Aorta (tissue), 5 donors: ENCODE data around the gene HCFC1. TPM values are rescaled to one million over a fixed set of nuclear protein-coding genes. Genes with fewer than 3 reads are reported as not detected.

Source experiments
- ATAC-seq: fragments of 200-7000 bp; cut with Tn5 transposase; one replicate; pipeline ENCODE4 v1.9.1; 2022; ENCODE audit warnings: moderate library complexity; ENCODE audit not compliant: low FRiP score
- DNase-seq, 2 donors: peaks; one replicate each; pipeline ENCODE4 v3.0.0-alpha.2; 2020
- H3K27ac ChIP-seq, 2 donors: one replicate each; pipeline ENCODE4 v1.5.1; 2013; ENCODE audit warnings: low read length in 2 of 2, mild to moderate bottlenecking in 2 of 2, moderate library complexity in 2 of 2, control low read depth in 1 of 2, inconsistent platforms in 1 of 2, low read depth in 1 of 2
- H3K27me3 ChIP-seq, 2 donors: one replicate each; pipeline ENCODE4 v1.6.1; 2013; ENCODE audit warnings: control low read depth in 1 of 2, low read length in 1 of 2, mild to moderate bottlenecking in 1 of 2, moderate library complexity in 1 of 2; ENCODE audit not compliant: insufficient read depth in 2 of 2, control insufficient read depth in 1 of 2
- H3K36me3 ChIP-seq, 2 donors: one replicate each; pipeline ENCODE4 v1.6.1; 2013; ENCODE audit warnings: control low read depth in 1 of 2, low read length in 1 of 2, mild to moderate bottlenecking in 1 of 2; ENCODE audit not compliant: insufficient read depth in 2 of 2, control insufficient read depth in 1 of 2
- H3K4me1 ChIP-seq, 2 donors: one replicate each; pipeline ENCODE4 v1.6.1; 2013; ENCODE audit warnings: low read length in 2 of 2, control low read depth in 1 of 2, mild to moderate bottlenecking in 1 of 2, moderate library complexity in 1 of 2; ENCODE audit not compliant: insufficient read depth in 2 of 2, control insufficient read depth in 1 of 2
- H3K4me3 ChIP-seq, 2 donors: one replicate each; pipeline ENCODE4 v1.5.1; 2013; ENCODE audit warnings: low read length in 2 of 2, control low read depth in 1 of 2, mild to moderate bottlenecking in 1 of 2
- H3K9me3 ChIP-seq: one replicate; pipeline ENCODE4 v1.6.1; 2013; ENCODE audit warnings: mild to moderate bottlenecking, low read length; ENCODE audit not compliant: control insufficient read depth
- WGBS, 2 donors: extraction: QIAGEN DNeasy Blood & Tissue Kit; methylation state at CpG; one replicate each; pipeline ENCODE4 v1.1.7; 2013; 5-methylcytosine and 5-hydroxymethylcytosine counted together
- intact Hi-C, 2 donors: fragments of 100-400 bp; cut with DNase I; formaldehyde crosslinking; loops; one replicate each; pipeline versions ENCODE4 v1.14.2 to v1.15.0; 2022
- polyA plus RNA-seq, 2 donors: library from polyadenylated mRNA; stranded (reverse); fragments of 200-250 nt; gene quantifications; one replicate each; pipeline ENCODE4 v1.2.3, GENCODE V29; 2013
- total RNA-seq, 2 donors: library from RNA; stranded (reverse); fragmentation: NEBNext Ultra II Directional; extraction: Animal tissue kit (Norgen Biotek cat#: 25700); gene quantifications; one replicate each; pipeline ENCODE4 v1.2.1, GENCODE V29; 2021
- donor health status: healthy with polysubstance abuse.
- donor health status: Bipolar disorder and iron deficiency.
- donor health status: DM: no; HTN: no; CAD: no.
- donor health status: DM: no; HTN: no; CAD: no.
- donor health status: DM: yes; HTN: yes; CAD: no.

Gene HCFC1
- total and polyA plus RNA-seq, 4 donors: 6.5 to 41.8 (median 30.9) TPM

GRCh38 chrX:153972368-153973126 is 929 bp upstream of the HCFC1 start, which contains the start of gene TMEM187:
TSS of gene TMEM187 (plus strand) at chrX:153972754. CDS start at chrX:153982063, 9,309 bp downstream.
- peak; percentile 73 for ATAC-seq
- H3K9me3 ChIP-seq: no peaks in the 10 kb centered on the region
- 0 to 12% methylated on average over 96 to 103 of the region's 103 CpGs for WGBS, 2 donors
- H3K4me3 ChIP-seq: peak within 1 kb of the TSS; percentile 49 to 77
- intact Hi-C loops: loop anchor here in 1 of 2 donors (2.0 kb wide), 1 partner anchor 44 kb away; no protein-coding TSS in a partner anchor
- DNase-seq: peak; percentile 94 to 95
- H3K27ac ChIP-seq: peak within 1 kb of the TSS; percentile 45 to 98
- no peaks in the 10 kb centered on the region for H3K27me3 ChIP-seq
- no peaks in the 10 kb centered on the region for H3K36me3 ChIP-seq
- H3K4me1 ChIP-seq: peaks cover 0 to 4% of the 10 kb centered on the region in 2 donors

DNA sequence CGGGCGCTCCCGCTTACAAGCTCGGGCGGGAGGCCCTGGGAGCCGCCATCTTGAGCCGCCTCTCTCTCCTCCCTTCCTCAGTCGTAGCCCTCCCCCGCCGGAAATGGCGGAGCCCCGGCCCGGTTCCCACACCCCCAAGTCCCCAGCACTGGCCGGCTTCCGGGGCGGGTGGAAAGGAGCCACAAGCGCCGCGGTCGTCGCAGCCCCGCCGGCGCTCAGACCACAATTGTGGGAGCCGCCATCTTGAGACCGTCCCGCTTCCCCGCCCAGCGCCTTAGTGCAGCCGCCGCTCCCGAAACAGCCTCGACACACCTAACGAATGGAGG is 531 bp downstream of the HCFC1 start:
- 1 to 6% methylated on average over 34 of the region's 34 CpGs for WGBS, 2 donors
- ATAC-seq (peak; percentile 88), DNase-seq (peak; percentile 97 to 98)
- Histone ChIP-seq H3K9me3 (no peaks in the 10 kb centered on the region), H3K27me3 (no peaks in the 10 kb centered on the region), H3K4me3 (peak overlapping the region; percentile 49 to 77), H3K4me1 (peaks cover 0 to 4% of the 10 kb centered on the region in 2 donors), H3K27ac (peak overlapping the region; percentile 20 to 98), H3K36me3 (no peaks in the 10 kb centered on the region)
- intact Hi-C loops: no loop called here

GRCh38 chrX:153970357-153971123 is 1.1 kb downstream of the HCFC1 start:
- intact Hi-C loops: no loop called here
- Histone ChIP-seq H3K36me3 (no peaks in the 10 kb centered on the region), H3K27ac (peak overlapping the region in 1 of 2 donors; percentile 98), H3K27me3 (no peaks in the 10 kb centered on the region), H3K9me3 (no peaks in the 10 kb centered on the region), H3K4me3 (peak overlapping the region; percentile 49 to 77), H3K4me1 (peaks cover 0 to 4% of the 10 kb centered on the region in 2 donors)
- ATAC-seq (peak; percentile 49), DNase-seq (peak; percentile 68 to 77)
- 0 to 8% methylated on average over 42 to 49 of the region's 49 CpGs for WGBS, 2 donors

DNA sequence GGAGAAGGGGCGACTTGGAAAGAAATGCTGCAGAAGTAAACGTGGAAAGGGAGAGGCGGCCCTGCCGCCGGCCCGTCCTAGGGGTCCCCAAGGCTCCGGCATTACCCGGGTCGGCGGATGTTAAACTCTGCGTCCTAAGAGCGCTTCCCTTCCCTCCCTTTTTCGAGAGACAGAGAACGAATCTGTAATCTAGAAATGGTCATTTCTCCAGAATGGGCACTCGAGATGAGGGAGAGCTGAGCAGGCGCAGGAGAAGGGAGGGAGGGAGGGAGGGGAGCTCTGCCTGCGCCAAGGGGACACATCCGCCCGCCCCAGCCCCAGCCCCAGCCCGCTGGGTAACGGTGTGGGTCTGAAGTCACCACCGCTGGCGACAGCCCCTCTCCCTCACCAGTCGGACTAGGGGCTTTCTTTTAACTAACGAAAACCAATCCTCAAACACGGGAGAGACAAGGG is 1.7 kb downstream of the HCFC1 start:
- H3K27ac ChIP-seq: peak overlapping the region in 1 of 2 donors; percentile 60
- intact Hi-C loops: no loop called here
- peaks cover 0 to 4% of the 10 kb centered on the region in 2 donors for H3K4me1 ChIP-seq
- ATAC-seq (no peak), DNase-seq (peak; percentile 67 to 85)
- H3K36me3 ChIP-seq: no peaks in the 10 kb centered on the region
- WGBS, 2 donors: 0 to 10% methylated on average over 22 to 26 of the region's 26 CpGs
- H3K4me3 ChIP-seq: peak overlapping the region; percentile 33 to 77
- no peaks in the 10 kb centered on the region for H3K27me3 ChIP-seq
- no peaks in the 10 kb centered on the region for H3K9me3 ChIP-seq

- DNase-seq: peak in 1 of 2 donors; percentile 49
- H3K27ac ChIP-seq: peak overlapping the region in 1 of 2 donors; percentile 60
- no peak for ATAC-seq
Measured at GRCh38 chrX:153969125-153969903, 2.3 kb downstream of the HCFC1 start.

DNA sequence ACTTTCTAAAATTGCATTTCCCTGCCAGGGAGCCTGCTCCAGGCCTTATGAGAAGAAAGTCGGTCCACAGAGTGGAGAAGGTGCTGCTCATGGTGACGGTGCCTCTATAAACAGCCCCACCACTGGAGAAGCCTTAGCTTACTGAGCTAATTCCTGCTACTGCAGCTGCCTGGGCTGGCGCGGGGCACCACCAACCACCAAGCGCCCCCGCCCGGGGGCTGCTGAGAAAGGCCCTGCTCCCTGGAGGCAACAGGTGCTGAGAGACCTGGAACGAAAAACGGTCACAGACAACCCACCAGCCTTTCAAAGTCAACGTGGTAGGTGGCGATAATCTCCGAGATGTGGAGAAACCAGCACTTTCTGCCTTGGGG is 2.9 kb downstream of the HCFC1 start:
- peaks cover 0 to 2% of the 10 kb centered on the region in 2 donors for H3K4me1 ChIP-seq
- H3K27me3 ChIP-seq: no peaks in the 10 kb centered on the region
- peak in 1 of 2 donors; percentile 57 for DNase-seq
- H3K4me3 ChIP-seq: no peak overlapping the region
- intact Hi-C loops: no loop called here
- no peak for ATAC-seq
- no peaks in the 10 kb centered on the region for H3K9me3 ChIP-seq
- H3K36me3 ChIP-seq: no peaks in the 10 kb centered on the region
- H3K27ac ChIP-seq: peak overlapping the region in 1 of 2 donors; percentile 59
- WGBS, 2 donors: 3 to 39% methylated on average over 12 of the region's 12 CpGs

More at GRCh38 chrX:153969125-153969903, 2.3 kb downstream of the HCFC1 start:
- no peaks in the 10 kb centered on the region for H3K36me3 ChIP-seq
- H3K9me3 ChIP-seq: no peaks in the 10 kb centered on the region
- WGBS, 2 donors: 1 to 43% methylated on average over 25 of the region's 25 CpGs
- no peaks in the 10 kb centered on the region for H3K27me3 ChIP-seq
- intact Hi-C loops: no loop called here
- peak overlapping the region; percentile 33 to 77 for H3K4me3 ChIP-seq
- H3K4me1 ChIP-seq: peaks cover 0 to 4% of the 10 kb centered on the region in 2 donors

DNA sequence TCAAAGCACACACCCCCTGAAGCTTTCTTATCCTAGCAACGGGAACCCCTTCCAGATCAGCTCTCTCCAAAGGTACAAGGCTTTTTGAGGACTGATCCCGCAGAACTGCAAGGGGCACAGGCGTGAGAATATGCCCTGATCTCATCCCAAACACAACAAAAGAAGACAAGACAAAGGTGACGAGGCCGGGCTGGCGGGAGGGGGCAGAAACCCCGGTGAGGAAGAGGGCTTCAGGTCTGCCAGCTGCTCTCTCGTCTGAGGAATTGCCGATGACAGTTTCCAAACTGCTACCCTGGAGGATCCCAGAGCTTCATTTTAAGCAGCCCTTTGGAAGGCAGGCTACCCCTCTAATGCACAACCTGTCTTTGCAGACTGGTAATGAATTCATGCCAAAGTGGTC is 3.4 kb downstream of the HCFC1 start:
- DNase-seq (no peak), ATAC-seq (no peak)
- Histone ChIP-seq H3K4me1 (no peaks in the 10 kb centered on the region), H3K27ac (no peak overlapping the region), H3K4me3 (no peak overlapping the region), H3K27me3 (no peaks in the 10 kb centered on the region), H3K36me3 (no peaks in the 10 kb centered on the region), H3K9me3 (no peaks in the 10 kb centered on the region)
- 31 to 63% methylated on average over 9 of the region's 9 CpGs for WGBS, 2 donors
- intact Hi-C loops: no loop called here

GRCh38 chrX:153967536-153968224 is 3.9 kb downstream of the HCFC1 start:
- ATAC-seq (no peak), DNase-seq (peak; percentile 48 to 64)
- 63 to 73% methylated on average over 16 of the region's 16 CpGs for WGBS, 2 donors
- Histone ChIP-seq H3K36me3 (no peaks in the 10 kb centered on the region), H3K4me3 (no peak overlapping the region), H3K27me3 (no peaks in the 10 kb centered on the region), H3K4me1 (no peaks in the 10 kb centered on the region), H3K27ac (peak overlapping the region in 1 of 2 donors; percentile 26), H3K9me3 (no peaks in the 10 kb centered on the region)
- intact Hi-C loops: no loop called here
